PC-3 (cell line): ENCODE results near the gene CAST.

Source experiments
- CTCF ChIP-seq: fragments of 300-600 bp; sonication (generic); conservative IDR thresholded peaks from 2 replicates; pipeline ENCODE4 v1.5.1; 2017; ENCODE audit warnings: antibody characterized with exemption, low read depth, mild to moderate bottlenecking, low read length
- EZH2phosphoT487 ChIP-seq: fragments of 300-600 bp; sonication (generic); IDR thresholded peaks from 2 replicates; pipeline ENCODE4 v1.6.1; 2018; ENCODE audit warnings: mild to moderate bottlenecking, antibody characterized with exemption, low read length, borderline replicate concordance

GRCh38 chr5:96796434-96796833, 134.3 kb downstream of the CAST start:
- TF ChIP-seq CTCF (no peak), EZH2phosphoT487 (no peak)
